Nucleus accumbens (tissue), 56 donors: ENCODE results near the gene LSM14A.
A peak's percentile ranks its signal among the peaks of the same experiment; 100 is the strongest.
"Not testable (repeated sequence)": the region's sequence is repeated elsewhere in the genome, so short reads cannot be mapped to it uniquely, and the experiment has no call there.

Experiments used
- DNase-seq, 56 donors: peaks; one replicate each; lab custom pipeline; 2025; lab: John Stamatoyannopoulos, UW

The LSM14A gene

DNA sequence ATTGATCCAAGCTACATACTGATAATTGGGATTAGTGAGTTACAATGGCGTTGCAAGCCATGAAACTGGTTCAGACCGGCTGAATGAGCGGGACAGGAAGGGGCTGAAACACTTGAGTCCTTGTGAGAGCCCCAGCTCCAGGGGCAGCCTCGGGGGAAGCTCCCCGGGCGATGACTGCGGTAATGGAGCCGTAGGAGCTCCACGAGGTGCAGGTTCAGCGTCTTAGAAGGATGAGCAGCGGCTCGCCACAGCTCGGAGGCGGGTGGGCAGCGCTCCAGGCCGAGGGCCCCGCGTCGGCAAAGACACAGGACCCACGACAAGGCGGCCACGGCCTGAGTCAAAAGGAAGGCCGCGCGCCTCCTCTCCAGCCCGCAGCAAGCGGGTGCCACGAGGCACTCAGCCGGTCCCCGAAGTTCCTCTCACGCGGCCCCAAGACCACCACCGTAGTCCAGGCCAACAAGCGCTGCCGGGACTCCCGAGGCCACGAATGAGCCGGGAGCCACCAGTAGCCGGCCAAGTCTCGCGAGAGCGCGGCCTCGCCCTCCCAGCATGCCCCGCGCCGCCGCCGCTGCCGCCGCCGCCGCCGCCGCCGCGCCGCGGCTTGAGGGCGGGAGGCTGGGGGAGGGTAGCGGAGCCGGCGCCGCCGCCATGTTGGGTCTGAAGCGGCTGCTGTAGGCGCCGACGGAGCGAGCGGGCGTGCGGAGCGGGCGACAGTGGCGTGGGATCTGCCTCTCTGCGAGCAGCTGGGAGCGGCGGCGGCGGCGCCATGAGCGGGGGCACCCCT is at the start of gene LSM14A:
Gene LSM14A, plus strand, starts transcription at position 628 of the 784 bp plus-strand sequence. Its CDS starts 139 bp downstream, at position 767.
- DNase-seq: peak in 55 of 56 donors; percentile 29 to 92 (median 82)

DNA sequence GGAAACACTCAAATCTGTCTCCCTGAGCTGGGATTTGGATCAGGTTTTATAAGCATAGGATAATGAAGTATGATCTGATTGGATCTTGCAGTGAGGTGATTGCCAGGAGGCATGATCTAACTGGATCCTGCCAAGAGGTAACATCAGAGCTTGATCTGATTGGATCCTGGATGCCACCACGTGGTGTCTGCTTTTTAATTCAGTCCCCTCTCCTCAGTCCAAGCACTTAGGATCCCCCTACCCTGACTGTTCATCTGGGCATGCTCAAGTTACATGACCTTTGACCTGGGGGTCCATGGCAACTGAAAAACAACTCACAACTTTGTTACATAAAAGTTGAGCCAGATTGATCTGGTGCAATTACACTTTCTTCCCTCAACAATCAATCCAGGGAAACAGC is 47.5 kb upstream of the LSM14A start:
- DNase-seq: no peak

DNA sequence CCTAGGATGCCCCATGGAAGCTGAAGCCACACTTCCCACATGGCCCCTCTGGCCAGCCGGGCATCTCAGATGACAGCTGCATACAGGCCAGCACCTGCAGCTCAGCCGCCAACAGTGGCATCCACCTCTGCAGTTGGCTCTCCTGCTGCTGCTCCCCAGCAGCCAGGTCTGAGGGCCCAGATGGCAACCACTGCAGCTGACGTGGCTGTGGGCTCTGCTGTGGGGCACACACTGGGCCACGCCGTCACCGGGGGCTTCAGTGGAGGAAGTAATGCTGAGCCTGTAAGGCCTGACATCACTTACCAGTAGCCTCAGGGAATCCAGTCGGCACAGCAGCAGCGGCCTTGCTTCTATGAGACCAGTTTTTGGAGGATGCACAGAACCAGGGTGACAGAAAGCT is 45.3 kb upstream of the LSM14A start:
- no peak for DNase-seq

DNA sequence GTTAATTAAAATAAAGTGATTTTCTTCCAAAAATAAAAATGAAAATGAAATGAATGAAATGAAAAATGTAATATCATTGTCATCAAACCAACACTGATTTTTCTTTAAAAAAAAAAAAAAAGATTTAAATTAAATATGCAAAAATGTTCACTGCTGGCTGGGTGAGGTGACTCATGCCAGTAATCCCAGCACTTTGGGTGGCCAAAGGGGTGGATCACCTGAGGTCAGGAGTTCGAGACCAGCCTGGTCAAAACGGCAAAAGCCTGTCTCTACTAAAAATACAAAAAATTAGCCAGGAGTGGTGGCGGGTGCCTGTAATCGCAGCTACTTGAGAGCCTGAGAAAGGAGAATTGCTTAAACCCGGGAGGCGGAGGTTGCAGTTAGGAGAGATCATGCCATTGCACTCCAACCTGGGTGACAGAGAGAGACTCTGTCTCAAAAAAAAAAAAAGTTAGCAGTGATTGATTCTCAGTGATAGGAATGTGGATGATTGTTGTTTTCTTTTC is 44.6 kb upstream of the LSM14A start:
- no peak for DNase-seq

DNA sequence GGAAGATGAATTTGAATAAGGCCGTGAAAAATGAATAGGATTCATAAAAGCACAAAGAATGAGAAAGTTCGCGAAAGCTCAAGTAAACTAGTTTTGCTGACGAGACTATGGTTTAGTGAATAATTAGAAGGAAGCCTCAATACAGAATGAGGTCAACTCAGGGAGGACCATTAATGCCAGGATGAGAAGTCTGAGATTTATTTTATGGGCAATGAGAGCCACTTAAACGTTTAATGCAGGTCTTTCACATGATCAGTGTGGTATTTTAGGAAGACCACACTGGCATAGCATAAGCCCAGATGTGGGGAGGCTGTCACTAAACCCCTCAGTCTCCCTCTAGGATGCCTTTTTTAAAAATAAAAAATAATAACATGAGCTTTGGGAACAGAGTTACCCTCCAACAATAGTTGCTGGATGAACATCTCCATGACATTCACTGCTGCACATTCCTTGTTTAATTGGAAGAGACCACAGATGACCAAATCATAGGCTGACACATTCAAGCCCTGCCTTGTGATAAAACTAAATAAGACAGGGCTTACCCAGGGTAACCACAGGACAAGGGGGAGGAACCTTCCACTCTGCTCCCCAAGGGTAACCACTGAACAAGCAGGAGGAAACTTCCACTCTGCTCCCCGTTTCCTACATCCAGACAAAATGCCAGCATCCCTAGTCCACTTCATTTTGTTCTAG is 43.6 kb upstream of the LSM14A start:
- no peak for DNase-seq

DNA sequence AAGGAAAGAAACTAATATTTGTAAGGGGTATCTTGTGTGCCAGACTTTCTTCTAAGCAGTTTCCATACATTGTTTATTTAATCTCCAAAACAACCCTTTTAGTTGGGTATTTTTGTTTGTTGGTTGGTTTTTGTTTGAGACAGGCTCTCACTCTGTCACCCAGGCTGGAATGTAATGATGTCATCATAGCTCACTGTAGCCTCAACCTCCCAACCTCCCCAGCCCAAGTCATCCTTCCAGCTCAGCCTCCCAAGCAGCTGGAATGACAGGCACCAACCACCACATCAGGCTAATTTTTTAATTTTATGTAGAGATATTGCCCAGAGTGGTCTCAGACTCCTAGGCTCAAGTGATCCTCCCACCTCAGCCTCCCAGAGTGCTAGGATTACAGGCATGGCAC is 41.2 kb upstream of the LSM14A start:
- no peak for DNase-seq

DNA sequence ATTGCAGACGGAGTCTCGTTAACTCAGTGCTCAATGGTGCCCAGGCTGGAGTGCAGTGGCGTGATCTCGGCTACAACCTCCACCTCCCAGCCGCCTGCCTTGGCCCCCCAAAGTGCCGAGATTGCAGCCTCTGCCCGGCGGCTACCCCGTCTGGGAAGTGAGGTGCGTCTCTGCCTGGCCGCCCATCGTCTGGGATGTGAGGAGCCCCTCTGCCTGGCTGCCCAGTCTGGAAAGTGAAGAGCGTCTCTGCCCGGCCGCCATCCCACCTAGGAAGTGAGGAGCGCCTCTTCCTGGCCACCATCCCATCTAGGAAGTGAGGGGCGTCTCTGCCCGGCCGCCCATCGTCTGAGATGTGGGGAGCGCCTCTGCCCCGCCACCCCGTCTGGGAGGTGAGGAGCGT is 40.2 kb upstream of the LSM14A start:
- not testable (repeated sequence) for DNase-seq

DNA sequence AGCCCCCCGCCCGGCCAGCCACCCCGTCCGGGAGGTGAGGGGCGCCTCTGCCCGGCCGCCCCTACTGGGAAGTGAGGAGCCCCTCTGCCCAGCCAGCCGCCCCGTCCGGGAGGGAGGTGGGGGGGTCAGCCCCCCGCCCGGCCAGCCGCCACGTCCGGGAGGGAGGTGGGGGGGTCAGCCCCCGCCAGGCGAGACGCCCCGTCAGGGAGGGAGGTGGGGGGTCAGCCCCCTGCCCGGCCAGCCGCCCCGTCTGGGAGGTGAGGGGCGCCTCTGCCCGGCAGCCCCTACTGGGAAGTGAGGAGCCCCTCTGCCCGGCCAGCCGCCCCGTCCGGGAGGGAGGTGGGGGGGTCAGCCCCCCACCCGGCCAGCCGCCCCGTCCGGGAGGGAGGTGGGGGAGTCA is 39.6 kb upstream of the LSM14A start:
- DNase-seq: not testable (repeated sequence)

DNA sequence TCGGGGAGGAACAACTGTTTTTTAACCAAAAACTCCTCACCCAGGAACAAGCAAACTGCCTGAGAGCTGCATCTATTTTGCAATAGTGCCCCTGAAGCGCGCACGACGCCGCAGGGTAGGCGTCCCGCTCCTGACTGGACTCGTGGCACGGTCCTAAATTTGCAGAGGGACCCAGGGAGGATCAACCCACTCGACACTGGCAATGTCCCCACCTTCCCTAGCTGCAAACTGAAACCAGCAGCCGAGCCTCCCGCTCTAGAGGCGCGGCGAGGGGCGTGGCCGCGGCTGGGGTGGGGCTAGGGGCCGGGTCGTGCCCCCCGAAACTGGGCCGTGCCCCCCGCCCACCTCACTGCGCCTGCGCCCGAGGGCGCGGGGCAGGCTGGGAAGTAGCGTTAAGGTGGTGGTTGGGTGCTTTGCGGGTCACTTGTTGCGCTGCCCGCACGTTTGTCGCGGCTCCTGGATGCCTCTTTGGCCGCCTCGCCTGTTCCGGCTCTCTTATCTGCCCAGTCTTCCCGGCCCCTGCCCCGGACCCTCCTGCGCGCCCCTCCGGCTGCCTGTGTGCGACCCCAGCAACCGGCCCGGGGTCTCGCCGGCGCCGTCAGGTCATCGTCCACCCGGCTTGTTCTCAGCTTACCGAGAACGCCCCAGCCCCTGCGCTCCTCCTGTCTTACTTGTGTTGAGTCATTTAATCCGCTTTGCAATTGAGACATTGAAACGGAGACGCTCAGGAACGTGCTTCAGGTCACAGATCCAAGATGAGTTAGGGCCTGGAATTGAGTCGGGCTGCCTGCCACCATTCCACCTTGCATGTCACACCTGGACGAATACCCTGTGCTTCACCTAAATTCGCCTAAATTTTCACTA is 37.9 kb upstream of the LSM14A start:
- peak in 54 of 56 donors; percentile 25 to 89 (median 68) for DNase-seq

DNA sequence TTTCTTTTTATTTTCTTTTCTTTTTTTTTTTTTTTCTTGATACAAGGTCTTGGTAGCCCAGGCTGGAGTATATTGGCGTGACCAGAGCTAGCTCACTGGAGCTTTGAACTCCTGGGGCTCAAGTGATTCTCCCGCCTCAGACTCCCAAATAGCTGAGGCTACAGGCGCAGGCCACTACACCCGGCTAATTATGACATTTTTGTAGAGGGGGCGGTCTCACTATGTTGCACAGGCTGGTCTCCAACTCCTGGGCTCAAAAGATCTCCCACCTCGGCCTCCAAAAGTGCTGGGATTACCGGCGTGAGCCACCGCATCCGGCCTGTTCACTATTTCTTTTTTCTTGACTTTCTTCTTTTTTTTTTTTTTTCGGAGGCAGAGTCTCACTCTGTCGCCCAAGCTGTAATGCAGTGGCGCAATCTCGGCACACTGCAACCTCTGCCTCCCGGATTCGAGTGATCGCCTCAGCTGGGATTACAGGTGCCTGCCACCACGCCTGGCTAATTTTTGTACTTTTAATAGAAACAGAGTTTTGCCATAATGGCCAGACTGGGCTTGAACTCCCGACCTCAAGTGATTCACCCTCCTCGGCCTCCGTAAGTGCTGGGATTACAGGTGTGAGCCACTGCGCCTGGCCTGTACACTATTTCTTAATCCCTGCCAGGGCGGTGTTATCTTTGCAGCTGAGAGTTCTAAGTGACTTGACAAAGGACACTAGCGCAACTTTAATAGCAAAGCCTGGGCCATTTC is 37.1 kb upstream of the LSM14A start:
- no peak for DNase-seq

DNA sequence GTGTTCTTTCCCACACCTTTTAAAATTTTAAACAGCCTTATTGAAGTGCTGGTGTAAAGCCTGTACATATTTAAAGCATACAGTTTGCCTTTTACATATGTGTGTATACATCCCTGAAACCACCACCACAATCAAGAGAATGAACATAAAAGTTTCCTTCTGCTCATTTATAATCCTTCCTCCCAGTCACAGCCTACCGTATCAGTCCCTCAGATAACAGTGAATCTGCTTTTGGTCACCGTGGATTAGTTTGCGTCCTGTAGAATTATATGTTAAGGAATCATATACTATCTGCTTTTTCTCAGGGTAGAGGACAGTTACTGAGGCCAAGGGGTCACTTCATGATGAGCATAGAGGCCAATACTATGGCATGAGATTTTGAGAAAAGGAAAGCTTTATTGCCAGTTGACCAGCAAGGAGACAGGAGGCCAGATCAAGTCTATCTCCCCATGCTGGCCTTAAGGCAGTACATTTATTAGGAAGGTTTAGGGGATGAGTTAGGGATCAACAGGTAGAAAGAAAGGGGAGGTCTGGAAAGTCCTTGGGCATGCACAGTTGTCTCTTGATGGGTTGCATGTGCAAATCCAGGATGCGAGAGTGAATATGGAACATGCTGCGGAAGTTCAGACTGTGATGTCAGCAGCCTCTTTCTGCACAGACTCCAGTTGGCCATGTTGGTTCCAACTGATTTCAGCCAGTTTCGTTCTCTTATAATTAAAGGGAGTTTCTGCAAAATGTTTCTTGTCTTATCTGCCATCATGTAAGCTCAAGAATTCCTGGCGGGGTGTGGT is 36.3 kb upstream of the LSM14A start:
- DNase-seq: no peak

DNA sequence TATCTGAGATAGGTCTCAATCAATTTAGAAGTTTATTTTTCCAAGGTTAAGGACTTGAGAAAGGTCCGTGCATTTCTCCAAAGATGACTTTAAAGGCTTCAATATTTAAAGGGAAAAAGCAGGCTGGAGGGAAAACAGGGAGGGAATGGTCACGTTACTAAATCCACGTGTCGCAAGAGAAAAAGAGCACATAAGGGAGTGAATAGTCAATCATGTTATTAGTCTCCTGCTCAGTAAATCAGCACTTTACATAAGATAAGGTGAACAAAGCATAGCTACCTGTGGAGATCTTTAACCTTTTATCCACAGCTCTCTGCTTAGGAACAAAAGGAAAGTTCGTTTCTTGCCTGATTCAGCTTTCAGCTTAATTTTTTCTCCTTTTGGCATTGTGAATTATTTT is 31.3 kb upstream of the LSM14A start:
- DNase-seq: no peak

DNA sequence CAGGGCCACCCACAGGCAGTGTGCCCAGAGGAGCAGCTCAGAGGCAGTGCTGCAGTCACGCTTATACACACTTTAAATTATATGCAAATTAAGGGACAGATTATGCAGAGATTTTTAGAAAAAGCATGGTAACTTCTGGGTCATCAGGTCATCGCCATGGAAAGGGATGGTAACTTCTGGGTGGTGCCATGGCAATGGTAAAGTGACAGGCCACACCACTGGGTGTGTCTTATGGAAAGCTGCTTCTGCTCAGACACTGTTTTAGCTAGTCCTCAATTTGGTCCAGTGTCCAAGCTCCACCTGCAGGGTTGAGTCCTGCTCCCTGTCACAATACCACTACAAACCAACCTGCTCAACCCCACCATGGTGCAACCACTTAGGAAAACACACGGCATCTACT is 29.9 kb upstream of the LSM14A start:
- no peak for DNase-seq

DNA sequence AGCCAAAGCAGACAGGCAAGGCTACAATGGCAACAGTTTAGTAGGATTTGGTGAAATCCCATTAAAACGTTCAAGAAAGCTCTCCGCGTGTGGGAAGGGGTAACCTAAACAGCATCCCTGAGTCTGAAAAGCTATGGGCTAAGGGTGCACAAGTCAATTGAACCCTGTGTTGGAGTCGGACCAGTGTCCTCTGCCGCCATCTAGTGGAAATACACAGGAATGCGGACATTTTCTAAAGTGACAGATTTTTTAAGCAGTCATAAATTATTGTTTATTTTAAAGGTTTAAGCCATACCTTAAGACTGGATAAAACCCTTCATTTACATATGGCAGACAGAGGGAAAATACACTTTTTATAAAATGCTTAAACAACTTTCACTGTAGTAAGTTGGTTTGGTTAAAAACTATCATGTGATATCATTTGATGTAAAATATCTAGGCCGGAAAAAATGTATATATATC is 26.5 kb upstream of the LSM14A start:
- DNase-seq: peak in 23 of 56 donors; percentile 1 to 63 (median 7)

DNA sequence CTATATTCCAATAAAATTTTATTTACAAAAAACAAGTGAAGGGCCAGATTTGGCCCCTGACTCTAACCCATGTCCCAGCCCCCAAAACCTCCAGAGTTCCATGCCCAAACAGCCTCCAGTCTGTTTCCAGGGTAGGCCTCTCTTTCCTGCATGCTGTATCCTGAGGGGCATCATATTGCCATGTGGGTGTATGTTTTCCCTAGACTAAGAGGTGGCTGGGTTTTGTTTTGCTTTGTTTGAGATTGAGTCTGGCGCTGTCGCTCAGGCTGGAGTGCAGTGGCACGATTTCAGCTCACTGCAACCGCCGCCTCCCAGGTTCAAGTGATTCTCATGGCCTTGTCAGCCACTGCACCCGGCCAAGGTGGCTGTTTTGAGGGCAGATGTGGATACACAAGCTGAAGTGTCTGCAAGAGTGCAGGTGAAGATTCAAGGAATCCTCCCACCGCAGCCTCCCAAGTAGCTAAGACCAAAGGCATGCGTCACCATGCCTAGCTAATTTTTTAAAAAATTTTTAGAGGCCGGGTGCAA is 23.6 kb upstream of the LSM14A start:
- DNase-seq: no peak

DNA sequence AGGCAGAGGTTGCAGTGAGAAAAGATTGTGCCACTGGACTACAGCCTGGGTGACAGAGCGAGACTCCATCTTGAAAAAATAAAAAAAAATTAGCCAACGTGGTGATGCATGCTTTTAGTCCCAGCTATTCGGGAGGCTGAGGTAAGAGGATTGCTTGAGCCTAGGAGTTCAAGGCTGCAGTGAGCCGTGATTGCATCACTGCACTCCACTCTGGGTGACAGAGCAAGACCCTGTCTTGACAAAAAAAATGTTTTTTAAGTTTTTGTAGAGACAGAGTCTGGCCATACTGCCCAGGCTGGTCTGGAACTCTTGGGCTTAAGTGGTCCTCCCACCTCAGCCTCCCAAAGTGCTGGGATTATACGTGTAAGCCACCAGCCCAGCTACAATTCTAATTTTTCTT is 22.4 kb upstream of the LSM14A start:
- DNase-seq: no peak

DNA sequence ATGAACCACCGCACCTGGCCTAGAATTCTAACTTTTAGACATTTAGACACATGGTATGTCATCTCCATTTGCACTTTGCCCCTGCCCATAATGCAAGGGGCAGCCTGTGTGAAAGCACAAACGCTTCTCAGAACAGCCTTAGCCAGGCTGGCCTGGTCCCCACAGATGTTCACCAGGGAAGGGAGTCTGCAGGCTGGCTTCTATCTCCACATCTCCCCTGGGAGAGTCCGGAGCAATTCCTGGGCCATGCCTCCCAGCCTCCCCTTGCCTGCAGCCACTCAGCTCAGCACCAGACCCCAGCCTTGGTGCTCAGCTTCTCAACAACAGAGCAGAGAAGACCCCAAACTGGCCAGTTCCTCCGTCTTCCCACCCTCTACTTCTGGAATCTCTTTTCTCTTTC is 21.7 kb upstream of the LSM14A start:
- no peak for DNase-seq

DNA sequence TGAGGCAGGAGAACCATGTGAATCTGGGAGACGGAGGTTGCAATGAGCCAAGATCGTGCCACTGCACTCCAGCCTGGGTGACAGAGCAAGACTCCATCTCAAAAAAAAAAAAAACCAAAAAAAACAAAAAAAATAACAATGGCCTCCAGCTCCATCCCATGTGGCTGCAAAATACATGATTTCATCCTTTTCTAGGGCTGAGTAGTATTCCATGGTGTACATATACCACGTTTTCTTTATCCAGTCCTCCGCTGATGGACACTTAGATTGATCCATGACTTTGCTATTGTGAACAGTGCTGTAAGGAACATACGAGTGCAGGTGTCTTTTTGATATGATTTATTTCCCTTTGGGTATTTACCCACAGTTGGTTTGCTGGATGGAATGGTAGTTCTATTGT is 20.9 kb upstream of the LSM14A start:
- no peak for DNase-seq

DNA sequence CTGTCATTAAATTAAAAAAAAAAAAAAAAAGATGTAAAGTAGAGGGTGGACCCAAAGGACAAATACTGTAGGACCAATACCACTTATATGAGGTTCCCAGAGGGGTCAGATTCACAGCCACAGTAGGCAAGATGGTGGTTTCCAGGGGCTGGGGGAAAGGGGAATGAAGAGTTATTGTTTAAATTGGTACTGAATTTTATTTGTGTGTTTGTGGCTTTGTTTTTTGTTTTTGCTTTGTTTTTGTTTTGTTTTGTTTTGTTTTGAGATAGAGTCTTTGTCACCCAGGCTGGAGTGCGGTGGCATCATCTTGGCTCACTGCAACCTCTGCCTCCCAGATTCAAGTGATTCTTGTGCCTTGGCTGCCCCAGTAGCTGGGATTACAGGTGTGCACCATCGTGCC is 17.9 kb upstream of the LSM14A start:
- no peak for DNase-seq
